ENCODE measurements around the gene CCSER1.

CCSER1 gene

GRCh38 chr4:90127223-90127705, at the start of gene CCSER1:
TSS of gene CCSER1 (plus strand) at chr4:90127394.
- H3K9me3 Mint-ChIP-seq: no peaks in the 10 kb centered on the region
- H3K4me3 Mint-ChIP-seq: peak within 1 kb of the TSS; percentile 91
- DNase-seq: peak; percentile 76
- H3K27me3 Mint-ChIP-seq (ENCODE audit: low read depth, poor library complexity): peaks cover 76% of the 10 kb centered on the region
- no peaks in the 10 kb centered on the region for H3K36me3 Mint-ChIP-seq (ENCODE audit: low read depth)
- TF ChIP-seq, protein P1, sequence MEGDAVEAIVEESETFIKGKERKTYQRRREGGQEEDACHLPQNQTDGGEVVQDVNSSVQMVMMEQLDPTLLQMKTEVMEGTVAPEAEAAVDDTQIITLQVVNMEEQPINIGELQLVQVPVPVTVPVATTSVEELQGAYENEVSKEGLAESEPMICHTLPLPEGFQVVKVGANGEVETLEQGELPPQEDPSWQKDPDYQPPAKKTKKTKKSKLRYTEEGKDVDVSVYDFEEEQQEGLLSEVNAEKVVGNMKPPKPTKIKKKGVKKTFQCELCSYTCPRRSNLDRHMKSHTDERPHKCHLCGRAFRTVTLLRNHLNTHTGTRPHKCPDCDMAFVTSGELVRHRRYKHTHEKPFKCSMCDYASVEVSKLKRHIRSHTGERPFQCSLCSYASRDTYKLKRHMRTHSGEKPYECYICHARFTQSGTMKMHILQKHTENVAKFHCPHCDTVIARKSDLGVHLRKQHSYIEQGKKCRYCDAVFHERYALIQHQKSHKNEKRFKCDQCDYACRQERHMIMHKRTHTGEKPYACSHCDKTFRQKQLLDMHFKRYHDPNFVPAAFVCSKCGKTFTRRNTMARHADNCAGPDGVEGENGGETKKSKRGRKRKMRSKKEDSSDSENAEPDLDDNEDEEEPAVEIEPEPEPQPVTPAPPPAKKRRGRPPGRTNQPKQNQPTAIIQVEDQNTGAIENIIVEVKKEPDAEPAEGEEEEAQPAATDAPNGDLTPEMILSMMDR (IDR thresholded peaks at IDR 0.05): no peak
- no peak within 1 kb of the TSS for H3K27ac Mint-ChIP-seq
- peaks cover 22% of the 10 kb centered on the region for H3K4me1 Mint-ChIP-seq

GRCh38 chr4:90078440-90078839, 48.8 kb upstream of the CCSER1 start:
- Mint-ChIP-seq H3K36me3 (ENCODE audit: low read depth) (no peaks in the 10 kb centered on the region), H3K4me1 (no peaks in the 10 kb centered on the region), H3K27ac (no peak overlapping the region), H3K27me3 (ENCODE audit: low read depth, poor library complexity) (no peaks in the 10 kb centered on the region), H3K9me3 (no peaks in the 10 kb centered on the region), H3K4me3 (no peak overlapping the region)
- TF ChIP-seq, protein P1 (IDR thresholded peaks at IDR 0.05): no peak
- no peak for DNase-seq

DNA sequence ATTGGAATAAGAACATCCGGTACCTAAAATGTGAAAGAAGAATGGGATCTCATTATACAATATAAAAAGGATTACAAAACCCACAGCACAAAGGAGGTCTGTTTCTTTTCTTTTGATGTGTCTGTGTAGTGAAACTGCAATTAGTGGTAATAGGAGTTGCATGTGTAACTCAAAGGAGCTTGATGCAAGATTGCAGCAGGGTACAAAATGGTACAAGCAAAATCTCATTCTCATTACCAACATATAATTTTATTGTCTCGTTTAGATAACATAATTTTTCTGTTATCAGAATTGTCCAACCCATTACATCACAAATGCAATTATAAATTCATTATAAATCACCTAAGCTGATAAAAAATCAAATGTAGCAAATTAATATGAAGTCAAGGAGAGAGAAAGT, 47.1 kb upstream of the CCSER1 start:
- TF ChIP-seq, protein P1 (IDR thresholded peaks at IDR 0.05): no peak
- Mint-ChIP-seq H3K27me3 (ENCODE audit: low read depth, poor library complexity) (no peaks in the 10 kb centered on the region), H3K36me3 (ENCODE audit: low read depth) (no peaks in the 10 kb centered on the region), H3K4me3 (no peak overlapping the region), H3K9me3 (no peaks in the 10 kb centered on the region), H3K4me1 (no peaks in the 10 kb centered on the region), H3K27ac (no peak overlapping the region)
- no peak for DNase-seq

DNA sequence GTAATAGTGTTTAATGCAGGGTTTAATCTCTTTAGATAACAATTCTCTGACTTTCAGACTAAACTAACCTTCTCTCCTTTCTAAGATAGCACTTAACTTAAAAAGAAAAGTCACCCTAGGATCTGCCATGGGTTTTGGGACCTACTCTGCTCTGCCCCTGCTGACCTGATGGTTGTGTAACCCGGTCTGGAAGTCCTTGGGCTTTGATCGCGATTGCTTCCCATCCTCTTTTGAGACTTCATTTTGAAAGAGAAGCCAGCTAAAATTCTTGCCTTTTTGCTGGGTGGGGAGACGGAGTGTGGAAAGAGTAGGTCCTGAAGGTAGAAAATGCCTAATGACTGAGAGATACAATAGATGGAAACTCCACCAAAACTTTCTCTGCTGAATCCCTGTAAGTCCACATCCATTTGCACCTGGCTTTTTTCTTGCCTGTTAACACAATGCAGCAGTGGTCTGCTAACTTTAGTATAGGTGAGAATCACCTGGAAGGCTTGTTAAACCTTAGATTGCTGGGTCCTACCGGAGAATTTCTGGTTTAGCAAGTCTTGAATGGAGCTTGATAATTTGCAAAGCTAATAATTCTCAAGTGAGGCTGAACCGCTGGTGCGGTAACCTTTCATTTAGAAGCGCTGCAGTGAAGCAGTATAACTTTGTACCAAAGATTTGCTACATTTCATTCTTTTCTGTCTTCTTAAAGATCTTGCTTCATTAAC, 45.6 kb upstream of the CCSER1 start:
- Mint-ChIP-seq H3K27ac (no peak overlapping the region), H3K36me3 (ENCODE audit: low read depth) (no peaks in the 10 kb centered on the region), H3K4me3 (no peak overlapping the region), H3K4me1 (no peaks in the 10 kb centered on the region), H3K27me3 (ENCODE audit: low read depth, poor library complexity) (no peaks in the 10 kb centered on the region), H3K9me3 (no peaks in the 10 kb centered on the region)
- TF ChIP-seq, protein P1 (IDR thresholded peaks at IDR 0.05): no peak
- no peak for DNase-seq

GRCh38 chr4:90082449-90082848, 44.7 kb upstream of the CCSER1 start:
- no peaks in the 10 kb centered on the region for H3K4me1 Mint-ChIP-seq
- H3K27me3 Mint-ChIP-seq (ENCODE audit: low read depth, poor library complexity): no peaks in the 10 kb centered on the region
- no peak overlapping the region for H3K4me3 Mint-ChIP-seq
- H3K27ac Mint-ChIP-seq: no peak overlapping the region
- no peaks in the 10 kb centered on the region for H3K9me3 Mint-ChIP-seq
- H3K36me3 Mint-ChIP-seq (ENCODE audit: low read depth): no peaks in the 10 kb centered on the region
- TF ChIP-seq, protein P1 (IDR thresholded peaks at IDR 0.05): no peak
- DNase-seq: no peak

Data from nephron progenitor cell (in vitro differentiated cells).